ENCODE results near the gene PIAS1. TPM values are rescaled to one million over a fixed set of nuclear protein-coding genes. Genes with fewer than 3 reads are reported as not detected.
"Not testable (repeated sequence)": the region's sequence is repeated elsewhere in the genome, so short reads cannot be mapped to it uniquely, and the experiment has no call there.

The PIAS1 gene
- total RNA-seq, 1 experiment from 2014 or later: 70.7 TPM

DNA sequence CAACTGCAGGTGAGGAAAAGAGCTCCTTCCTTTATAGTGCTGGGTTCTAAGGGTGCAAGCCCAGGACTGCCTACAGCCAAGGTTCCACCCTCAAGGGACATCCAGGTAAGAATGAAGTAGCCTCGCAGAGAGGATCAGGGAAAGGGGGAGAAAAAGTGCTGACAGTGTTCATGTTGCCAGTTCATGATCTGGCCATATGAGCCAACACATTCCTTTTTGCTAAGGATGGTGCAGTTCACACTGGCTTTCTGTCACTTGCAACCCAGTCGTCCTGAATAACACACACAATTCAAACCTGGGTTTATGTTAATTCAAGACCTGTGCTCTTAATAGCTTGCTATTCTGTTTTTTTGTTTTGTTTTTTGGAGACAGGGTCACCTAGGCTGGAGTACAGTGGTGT lies 166.4 kb downstream of the PIAS1 start:
- Histone ChIP-seq H3K27ac (no peak overlapping the region), H3K4me3 (no peak overlapping the region), H3K9me3 (replicated peaks) (no peaks in the 10 kb centered on the region), H3K36me3 (peaks cover 45% of the 10 kb centered on the region), H3K27me3 (no peaks in the 10 kb centered on the region), H3K4me1 (no peaks in the 10 kb centered on the region)
- no peak for DNase-seq

DNA sequence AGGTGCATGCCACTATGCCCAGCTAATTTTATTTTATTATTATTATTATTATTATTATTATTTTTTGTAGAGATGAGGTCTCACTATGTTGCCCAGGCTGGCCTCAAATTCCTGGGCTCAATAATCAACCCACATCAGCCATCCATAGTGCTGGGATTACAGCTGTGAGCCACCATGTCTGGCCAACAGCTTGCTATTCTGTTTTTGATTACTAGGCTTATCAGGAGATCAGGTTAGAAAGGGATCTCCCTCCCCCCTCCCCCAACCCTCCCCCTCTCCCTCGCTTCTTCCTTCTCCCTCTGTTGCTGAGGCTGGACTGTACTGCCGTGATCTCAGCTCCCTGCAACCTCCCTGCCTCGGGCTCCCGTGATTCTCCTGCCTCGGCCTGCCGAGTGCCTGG lies 166.9 kb downstream of the PIAS1 start:
- Histone ChIP-seq H3K4me3 (no peak overlapping the region), H3K9me3 (replicated peaks) (no peaks in the 10 kb centered on the region), H3K4me1 (no peaks in the 10 kb centered on the region), H3K27ac (no peak overlapping the region), H3K36me3 (peaks cover 45% of the 10 kb centered on the region), H3K27me3 (no peaks in the 10 kb centered on the region)
- DNase-seq: no peak

DNA sequence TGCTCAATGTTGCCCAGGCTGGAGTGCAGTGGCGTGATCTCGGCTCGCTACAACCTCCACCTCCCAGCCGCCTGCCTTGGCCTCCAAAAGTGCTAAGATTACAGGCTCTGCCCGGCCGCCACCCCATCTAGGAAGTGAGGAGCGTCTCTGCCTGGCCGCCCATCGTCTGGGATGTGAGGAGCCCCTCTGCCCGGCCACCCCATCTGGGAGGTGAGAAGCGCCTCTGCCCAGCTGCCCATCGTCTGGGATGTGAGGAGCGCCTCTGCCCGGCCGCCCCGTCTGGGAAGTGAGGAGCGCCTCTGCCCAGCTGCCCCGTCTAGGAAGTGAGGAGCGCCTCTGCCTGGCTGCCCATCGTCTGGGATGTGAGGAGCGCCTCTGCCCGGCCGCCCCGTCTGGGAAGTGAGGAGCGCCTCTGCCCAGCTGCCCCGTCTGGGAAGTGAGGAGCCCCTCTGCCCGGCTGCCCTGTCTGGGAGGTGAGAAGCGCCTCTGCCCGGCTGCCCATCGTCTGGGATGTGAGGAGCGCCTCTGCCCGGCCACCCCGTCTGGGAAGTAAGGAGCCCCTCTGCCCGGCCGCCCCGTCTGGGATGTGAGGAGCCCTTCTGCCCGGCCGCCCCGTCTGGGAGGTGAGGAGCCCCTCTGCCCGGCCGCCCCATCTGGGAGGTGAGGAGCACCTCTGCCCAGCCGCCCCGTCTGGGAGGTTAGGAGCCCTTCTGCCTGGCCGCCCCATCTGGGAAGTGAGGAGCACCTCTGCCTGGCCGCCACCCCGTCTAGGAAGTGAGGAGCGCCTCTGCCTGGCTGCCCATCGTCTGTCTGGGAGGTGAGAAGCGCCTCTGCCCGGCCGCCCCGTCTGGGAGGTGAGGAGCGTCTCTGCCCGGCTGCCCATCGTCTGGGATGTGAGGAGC lies 167.7 kb downstream of the PIAS1 start:
- H3K36me3 ChIP-seq: peaks cover 37% of the 10 kb centered on the region
- not testable (repeated sequence) for H3K4me1 ChIP-seq; H3K27me3 ChIP-seq; DNase-seq; H3K4me3 ChIP-seq; H3K27ac ChIP-seq; H3K9me3 ChIP-seq (replicated peaks)

DNA sequence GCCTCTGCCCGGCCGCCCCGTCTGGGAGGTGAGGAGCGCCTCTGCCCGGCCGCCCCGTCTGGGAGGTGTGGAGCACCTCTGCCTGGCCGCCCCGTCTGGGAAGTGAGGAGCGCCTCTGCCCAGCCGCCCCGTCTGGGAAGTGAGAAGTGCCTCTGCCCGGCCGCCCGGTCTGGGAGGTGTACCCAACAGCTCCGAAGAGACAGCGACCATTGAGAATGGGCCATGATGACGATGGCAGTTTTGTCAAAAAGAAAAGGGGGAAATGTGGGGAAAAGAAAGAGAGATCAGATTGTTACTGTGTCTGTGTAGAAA lies 168.3 kb downstream of the PIAS1 start:
- H3K27ac ChIP-seq; H3K27me3 ChIP-seq; H3K4me3 ChIP-seq; DNase-seq; H3K9me3 ChIP-seq (replicated peaks); H3K4me1 ChIP-seq: not testable (repeated sequence)
- peaks cover 33% of the 10 kb centered on the region for H3K36me3 ChIP-seq

DNA sequence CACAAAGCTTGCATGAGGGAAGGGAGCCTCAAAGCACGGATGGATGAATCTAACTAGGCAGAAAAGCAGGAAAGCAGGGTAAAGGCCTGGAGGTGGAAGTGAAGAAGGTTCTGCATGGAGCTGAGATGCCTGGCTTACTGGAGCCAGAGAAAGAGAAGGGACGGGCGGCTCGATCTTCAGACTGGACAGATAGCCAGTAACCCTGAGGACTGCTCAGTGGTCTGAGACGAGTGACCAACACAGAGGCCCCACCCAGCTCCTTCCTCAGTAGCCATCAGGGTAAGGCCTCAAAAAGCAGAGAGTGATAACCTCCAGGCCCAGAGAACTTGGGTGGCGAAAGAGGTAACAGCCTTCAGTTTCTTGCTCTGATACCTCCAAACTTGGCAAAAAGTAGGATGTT lies 169.1 kb downstream of the PIAS1 start:
- H3K27me3 ChIP-seq: no peaks in the 10 kb centered on the region
- DNase-seq: no peak

DNA sequence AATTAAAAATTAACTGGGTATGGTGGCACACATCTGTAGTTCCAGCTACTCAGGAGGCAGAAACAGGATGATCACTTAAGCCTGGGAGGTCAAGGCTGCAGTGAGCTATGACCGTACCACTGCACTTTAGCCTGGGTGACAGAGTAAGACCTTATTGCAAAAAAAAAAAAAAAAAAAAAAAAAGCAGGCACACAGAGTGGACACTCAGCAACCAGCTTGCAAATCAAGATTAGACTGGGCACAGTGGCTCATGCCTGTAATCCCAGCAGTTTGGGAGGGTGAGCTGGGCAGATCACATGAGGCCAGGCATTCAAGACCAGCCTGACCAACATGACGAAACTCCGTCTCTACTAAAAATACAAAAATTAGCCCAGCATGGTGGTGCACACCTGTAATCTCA lies 170.0 kb downstream of the PIAS1 start:
- Histone ChIP-seq H3K9me3 (replicated peaks) (no peaks in the 10 kb centered on the region), H3K36me3 (peaks cover 15% of the 10 kb centered on the region), H3K4me1 (no peaks in the 10 kb centered on the region; the same call in 1 of the 2 replicates), H3K27me3 (no peaks in the 10 kb centered on the region), H3K27ac (no peak overlapping the region), H3K4me3 (no peak overlapping the region)
- no peak for DNase-seq

More for the DNA sequence above, 169.1 kb downstream of the PIAS1 start:
- no peak overlapping the region for H3K4me3 ChIP-seq
- H3K36me3 ChIP-seq: peaks cover 25% of the 10 kb centered on the region
- H3K9me3 ChIP-seq (replicated peaks): no peaks in the 10 kb centered on the region
- no peaks in the 10 kb centered on the region; the same call in 1 of the 2 replicates for H3K4me1 ChIP-seq
- no peak overlapping the region for H3K27ac ChIP-seq

DNA sequence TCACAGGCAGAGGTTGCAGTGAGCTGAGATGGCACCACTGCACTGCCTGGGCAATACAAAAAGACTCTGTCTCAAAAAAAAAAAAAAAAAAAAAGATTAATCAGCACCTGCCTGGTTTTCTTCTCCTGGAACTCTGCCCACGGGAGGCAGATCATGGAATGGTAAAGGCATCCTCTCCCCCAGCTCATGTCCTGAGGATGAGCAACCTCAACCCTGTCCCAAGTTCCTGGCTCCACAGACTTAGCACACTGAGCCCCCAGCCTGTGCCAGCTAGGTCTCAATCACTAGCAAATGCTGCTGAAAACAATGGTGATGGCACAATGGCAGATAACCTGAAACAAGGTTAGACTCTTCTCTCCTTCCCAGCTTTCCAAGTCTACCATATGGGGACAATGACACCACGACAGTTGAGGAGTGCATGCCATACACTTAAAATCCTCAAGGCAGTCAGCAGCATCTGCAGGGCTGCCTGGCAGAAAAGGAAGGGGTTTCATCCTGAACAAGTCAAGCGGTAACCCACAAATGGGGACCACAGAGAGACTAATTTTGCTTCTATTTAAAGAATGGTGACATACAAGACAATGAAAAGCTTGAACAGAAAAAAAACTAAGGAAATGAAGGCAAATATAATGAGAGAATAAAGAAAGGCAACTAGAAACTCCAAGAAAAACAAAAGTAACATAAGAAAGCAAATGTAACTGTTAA lies 170.6 kb downstream of the PIAS1 start:
- H3K27ac ChIP-seq: no peak overlapping the region
- H3K27me3 ChIP-seq: no peaks in the 10 kb centered on the region
- no peak overlapping the region for H3K4me3 ChIP-seq
- H3K36me3 ChIP-seq: peaks cover 13% of the 10 kb centered on the region
- H3K4me1 ChIP-seq: no peaks in the 10 kb centered on the region; the same call in 1 of the 2 replicates
- DNase-seq: no peak
- H3K9me3 ChIP-seq (replicated peaks): no peaks in the 10 kb centered on the region

DNA sequence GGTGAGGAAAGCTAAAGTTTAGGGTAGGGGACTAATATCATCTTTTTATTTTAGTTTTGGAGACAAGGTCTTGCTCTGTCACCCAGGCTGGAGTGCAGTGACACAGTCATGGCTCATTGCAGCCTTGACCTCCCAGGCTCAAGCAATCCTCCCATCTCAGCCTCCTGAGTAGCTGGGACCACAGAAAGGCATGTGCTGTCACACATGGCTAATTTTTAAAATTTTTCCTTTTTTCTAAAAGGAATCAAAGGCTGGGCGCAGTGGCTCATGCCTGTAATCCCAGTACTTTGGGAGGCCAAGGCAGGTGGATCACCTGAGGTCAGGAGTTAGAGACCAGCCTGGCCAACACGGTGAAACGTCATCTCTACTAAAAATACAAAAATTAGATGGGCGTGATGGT lies 171.3 kb downstream of the PIAS1 start:
- not testable (repeated sequence) for H3K4me1 ChIP-seq; H3K4me3 ChIP-seq; H3K9me3 ChIP-seq (replicated peaks); DNase-seq; H3K27me3 ChIP-seq; H3K27ac ChIP-seq
- H3K36me3 ChIP-seq: peaks cover 12% of the 10 kb centered on the region

DNA sequence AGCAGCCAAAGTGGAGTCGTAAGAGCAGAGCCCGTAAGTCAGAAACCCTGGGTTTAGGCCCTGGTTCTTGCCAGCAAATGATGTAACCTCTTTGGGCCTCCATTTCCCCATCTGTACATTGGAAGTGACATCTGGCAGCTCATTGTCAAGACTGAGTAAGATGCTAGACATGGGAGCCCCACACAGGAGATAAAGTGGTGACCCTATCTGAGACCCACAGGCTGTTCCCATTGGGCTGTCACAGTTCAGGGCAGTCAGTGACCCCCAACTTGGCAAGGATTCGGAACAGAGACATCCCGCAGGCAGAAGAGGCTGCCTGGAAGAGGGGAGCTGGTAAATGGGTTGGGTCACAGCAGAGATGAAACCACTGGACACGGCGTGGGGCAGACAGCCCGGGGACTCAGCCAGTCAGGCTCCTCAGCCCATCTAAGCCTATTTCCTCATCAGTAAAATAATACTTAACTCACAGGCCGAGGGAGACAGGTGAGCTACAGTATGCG lies 173.6 kb downstream of the PIAS1 start:
- no peaks in the 10 kb centered on the region for H3K9me3 ChIP-seq (replicated peaks)
- peaks cover 7% of the 10 kb centered on the region for H3K36me3 ChIP-seq
- peak overlapping the region; percentile 99 for H3K4me3 ChIP-seq
- no peak overlapping the region for H3K27ac ChIP-seq
- no peak for DNase-seq
- peaks cover 10% of the 10 kb centered on the region; the same call in 1 of the 2 replicates for H3K4me1 ChIP-seq
- H3K27me3 ChIP-seq: no peaks in the 10 kb centered on the region

DNA sequence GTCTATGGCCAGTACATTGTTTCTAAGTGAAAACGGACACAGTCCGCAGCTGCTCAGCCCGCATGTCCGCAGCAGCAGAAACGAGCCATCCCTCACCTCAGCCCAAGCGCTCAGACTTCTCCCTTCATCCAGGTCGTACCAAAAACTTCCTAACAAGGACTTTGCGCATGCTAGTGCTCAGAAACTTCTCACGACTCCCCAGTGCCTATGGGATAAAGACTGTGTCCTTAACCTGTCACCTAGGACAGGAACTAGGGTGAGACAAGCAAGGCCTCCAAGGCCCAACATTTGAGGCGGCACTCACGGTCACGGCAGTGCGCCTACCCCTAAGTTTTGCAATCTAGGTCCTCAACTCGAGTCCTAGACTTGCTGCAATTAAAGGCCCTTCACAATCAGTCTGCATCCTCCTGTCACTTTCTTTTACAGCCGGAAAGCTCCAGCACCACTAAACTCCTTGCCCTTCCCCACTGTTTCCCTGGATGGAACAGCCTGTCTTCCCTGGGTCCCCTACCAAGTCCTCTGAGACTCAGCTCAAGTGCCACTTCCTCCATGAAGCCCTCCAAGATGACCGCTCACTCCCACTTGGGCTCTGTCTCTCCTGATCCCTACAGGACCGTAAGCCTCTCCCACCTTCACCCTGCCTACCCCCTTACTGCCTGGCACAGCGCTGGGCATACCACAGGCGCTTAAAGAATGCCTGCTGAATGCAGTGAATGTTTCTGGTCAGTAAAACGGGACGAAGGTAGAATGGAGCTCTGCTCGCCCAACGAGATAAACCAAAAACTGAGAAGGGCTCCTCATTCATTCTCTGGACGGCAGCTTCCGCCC lies 174.2 kb downstream of the PIAS1 start:
- peak overlapping the region; percentile 99 for H3K4me3 ChIP-seq
- peak; percentile 42 to 50 for DNase-seq
- H3K27ac ChIP-seq: peak overlapping the region; percentile 90
- peaks cover 10% of the 10 kb centered on the region; the same call in 1 of the 2 replicates for H3K4me1 ChIP-seq
- H3K36me3 ChIP-seq: peaks cover 2% of the 10 kb centered on the region
- H3K9me3 ChIP-seq (replicated peaks): no peaks in the 10 kb centered on the region
- no peaks in the 10 kb centered on the region for H3K27me3 ChIP-seq

DNA sequence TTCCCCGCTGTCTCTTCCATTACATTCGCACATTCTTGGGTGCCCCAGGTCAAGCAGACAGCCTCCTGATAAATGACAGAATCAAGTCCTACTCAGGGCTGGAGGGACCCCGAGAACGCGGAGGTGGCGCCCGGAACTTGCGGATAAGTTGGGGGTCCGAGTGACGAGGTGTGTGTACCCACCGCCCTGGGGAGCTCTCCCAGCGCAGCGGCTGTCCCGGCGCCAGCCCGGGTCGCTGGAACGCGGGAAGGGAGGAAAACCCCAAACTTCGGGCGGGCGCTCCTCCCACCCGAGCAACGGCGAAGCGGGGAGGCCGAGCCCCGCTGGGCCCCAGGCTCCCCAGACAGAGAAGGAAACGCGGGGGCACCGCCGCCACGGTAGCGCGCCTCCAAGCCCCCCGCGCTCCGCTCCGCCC lies 174.9 kb downstream of the PIAS1 start:
- Histone ChIP-seq H3K4me1 (peaks cover 13% of the 10 kb centered on the region; the same call in 1 of the 2 replicates), H3K36me3 (no peaks in the 10 kb centered on the region; the same call in 1 of the 2 replicates), H3K4me3 (peak overlapping the region; percentile 99), H3K27me3 (no peaks in the 10 kb centered on the region), H3K9me3 (replicated peaks) (no peaks in the 10 kb centered on the region), H3K27ac (peak overlapping the region; percentile 90)
- DNase-seq: no peak

DNA sequence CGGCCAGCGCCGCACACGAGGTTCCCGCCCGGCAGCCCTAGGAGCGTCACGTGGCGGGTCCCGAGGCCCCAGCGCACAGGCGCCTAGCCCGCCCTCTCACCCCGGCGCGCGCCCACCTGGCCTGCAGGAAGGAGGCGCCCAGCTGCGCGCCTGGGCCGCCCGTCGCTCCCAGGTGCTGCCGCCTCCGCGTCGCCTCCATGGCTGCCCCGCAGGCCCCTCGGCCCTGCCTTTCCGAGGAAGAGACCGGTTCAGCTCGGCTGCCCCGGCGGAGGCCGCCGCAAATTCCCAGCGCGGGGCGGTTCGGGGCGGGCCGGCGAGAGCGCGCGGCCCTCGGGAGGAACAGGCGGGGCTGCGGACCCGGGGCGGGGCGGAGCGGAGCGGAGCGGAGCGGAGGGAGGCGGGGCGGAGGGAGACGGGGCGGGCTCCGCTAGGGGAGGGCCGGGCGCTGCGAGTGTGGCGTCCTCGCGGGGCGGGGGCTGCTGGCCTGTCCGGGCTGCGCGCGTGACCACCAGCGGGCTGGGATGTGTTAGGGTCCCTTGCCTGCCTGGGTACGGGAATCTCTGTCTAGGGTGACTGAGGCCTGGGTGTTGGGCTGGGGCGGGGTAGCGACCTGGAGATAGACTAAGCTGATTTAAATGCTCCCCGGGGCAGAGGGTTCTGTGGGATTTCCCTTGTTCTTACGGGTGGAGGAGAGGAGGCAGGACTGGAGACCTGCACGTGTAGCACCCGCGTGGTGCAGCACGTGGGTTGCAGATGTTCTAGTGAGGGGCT lies 175.5 kb downstream of the PIAS1 start, which contains the start of gene CLN6:
Gene CLN6 (minus strand): TSS at position 343 of the 771 bp plus-strand sequence. CDS start 144 bp downstream, at position 199.
- Histone ChIP-seq H3K4me1 (peaks cover 13% of the 10 kb centered on the region; the same call in 1 of the 2 replicates), H3K36me3 (no peaks in the 10 kb centered on the region; the same call in 1 of the 2 replicates), H3K27me3 (no peaks in the 10 kb centered on the region), H3K9me3 (replicated peaks) (no peaks in the 10 kb centered on the region), H3K4me3 (peak within 1 kb of the TSS; percentile 99), H3K27ac (peak within 1 kb of the TSS; percentile 90)
- peak; percentile 83 to 89 for DNase-seq

DNA sequence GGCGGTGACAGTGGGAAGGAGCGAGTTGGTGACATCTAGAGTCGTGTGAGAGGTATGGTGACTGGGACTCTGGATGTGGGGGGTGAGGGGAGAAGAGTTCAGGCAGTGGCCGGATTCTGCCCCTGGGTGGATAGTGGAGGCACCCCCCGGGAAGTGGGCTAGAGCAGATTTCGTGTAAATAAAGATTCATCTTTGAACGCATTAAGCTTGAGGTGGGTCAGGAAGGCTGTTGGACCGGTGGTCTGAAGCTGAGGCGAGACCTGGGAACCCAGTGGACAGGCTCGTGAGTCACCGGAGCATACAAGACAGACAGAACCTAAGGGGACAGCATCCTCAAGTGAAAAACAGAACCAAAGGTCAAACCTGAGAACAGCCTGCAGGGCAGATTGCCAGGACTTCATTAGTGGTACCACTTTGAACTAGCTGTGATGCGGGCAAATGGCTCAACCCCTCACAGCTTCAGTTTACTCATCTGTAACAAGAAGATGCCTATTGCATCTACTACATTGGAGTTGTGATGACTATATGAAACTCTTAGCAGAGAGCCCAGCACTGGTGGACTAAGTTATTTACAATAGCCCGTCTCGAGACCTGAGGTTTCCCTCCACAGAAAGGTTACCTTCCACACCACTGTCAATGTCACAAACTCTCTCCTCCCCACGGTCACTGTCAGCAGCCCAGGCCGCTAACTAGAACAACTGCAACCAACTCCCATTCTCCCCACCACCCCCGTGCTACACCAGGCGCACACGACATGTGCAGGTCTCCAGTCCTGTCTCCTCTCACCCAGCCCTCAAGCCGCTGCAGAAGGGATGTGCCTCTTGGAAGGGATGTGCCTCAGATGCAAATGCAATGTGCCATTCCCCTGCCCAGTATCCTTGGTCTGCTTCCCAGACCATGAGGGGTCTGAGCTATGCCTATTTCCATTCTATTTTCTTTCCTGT lies 176.3 kb downstream of the PIAS1 start:
- peaks cover 13% of the 10 kb centered on the region; the same call in 1 of the 2 replicates for H3K4me1 ChIP-seq
- H3K27ac ChIP-seq: peak overlapping the region; percentile 90
- H3K27me3 ChIP-seq: no peaks in the 10 kb centered on the region
- no peaks in the 10 kb centered on the region; the same call in 1 of the 2 replicates for H3K36me3 ChIP-seq
- peak in 1 of 2 experiments; percentile 28 for DNase-seq
- H3K9me3 ChIP-seq (replicated peaks): no peaks in the 10 kb centered on the region
- H3K4me3 ChIP-seq: peak overlapping the region; percentile 99
